K562 (cell line): ENCODE data around the gene ST8SIA2. TPM values are rescaled to one million over a fixed set of nuclear protein-coding genes. Genes with fewer than 3 reads are reported as not detected.

Experiments
- ATAC-seq: fragments of 200-7000 bp; cut with Tn5 transposase; 3 replicates; pipeline ENCODE4 v1.9.1; 2020; ENCODE audit warnings: moderate library complexity
- BruUV-seq: library from RNA; stranded (reverse); fragments of 400-500 nt; replicated peaks from 2 replicates; lab custom pipeline; 2021; lab: Mats Ljungman, UMichigan
- CTCF ChIA-PET: fragments of 300-600 bp; formaldehyde crosslinking; extraction: SDS; loops from one replicate; lab custom pipeline; 2021; ENCODE audit warnings: low intra/inter-chr PET ratio; lab: Yijun Ruan, JAX
- POLR2A ChIA-PET: fragments of 300-600, 350-650 bp; sonication (Branson Sonifier 250); formaldehyde crosslinking; extraction: SDS; loops from one replicate; lab custom pipeline; 2021; ENCODE audit warnings: antibody characterized with exemption, inconsistent platforms; lab: Yijun Ruan, JAX
- DNase-seq, 4 experiments: peaks; one replicate each; pipeline versions ENCODE4 v3.0.0 to v3.0.0-alpha.2; 2011 to 2018; ENCODE audit warnings: low spot score in 3 of 4, mixed read lengths in 3 of 4; ENCODE audit errors: extremely low read depth in 1 of 4
- FAIRE-seq: peaks from 2 replicates; lab custom pipeline; 2011; peaks lifted over from hg19 to GRCh38; lab: Jason Lieb, UNC
- H2AFZ ChIP-seq: 2 replicates; pipeline ENCODE4 v1.6.0; 2011; ENCODE audit warnings: low read depth, low read length, control low read depth, inconsistent platforms
- H3K27ac ChIP-seq: fragments of 200-600 bp; 3 replicates; pipeline ENCODE4 v1.8.0; 2011; ENCODE audit warnings: low read depth, mild to moderate bottlenecking, control low read depth, inconsistent platforms, low read length, moderate library complexity, mixed read lengths; ENCODE audit errors: extremely low read depth
- H3K27me3 ChIP-seq, 2 experiments: fragments of 300-600 bp in 1 of 2; 2 replicates in 1 of 2; 3 replicates in 1 of 2; pipeline versions ENCODE4 v1.6.0 to v1.8.0; 2011; ENCODE audit warnings: inconsistent platforms in 2 of 2, low read length in 2 of 2, mild to moderate bottlenecking in 1 of 2, mixed read lengths in 1 of 2, moderate library complexity in 1 of 2; ENCODE audit not compliant: control insufficient read depth in 2 of 2, insufficient read depth in 2 of 2
- H3K36me3 ChIP-seq: fragments of 300-600 bp; 3 replicates; pipeline ENCODE4 v1.8.0; 2011; ENCODE audit warnings: mild to moderate bottlenecking, low read length, inconsistent platforms; ENCODE audit not compliant: control insufficient read depth, insufficient read depth
- H3K4me1 ChIP-seq, 2 experiments: fragments of 200-600 bp in 1 of 2; replicated peaks in 1 of 2; 2 replicates in 1 of 2; 3 replicates in 1 of 2; pipeline versions ENCODE4 v1.5.1 to v1.8.0; 2011; ENCODE audit warnings: inconsistent platforms in 2 of 2, low read length in 2 of 2, mild to moderate bottlenecking in 1 of 2, mixed read lengths in 1 of 2, moderate library complexity in 1 of 2; ENCODE audit not compliant: control insufficient read depth in 2 of 2, insufficient read depth in 2 of 2
- H3K4me2 ChIP-seq: 2 replicates; pipeline ENCODE4 v1.6.1; 2011; ENCODE audit warnings: low read length, control low read depth, inconsistent platforms, mixed read lengths; ENCODE audit not compliant: insufficient read depth
- H3K4me3 ChIP-seq: fragments of 200-600 bp; sonication (generic), shearing (Covaris generic); 2 replicates; pipeline ENCODE4 v1.5.1; 2016; ENCODE audit warnings: control low read depth, inconsistent platforms
- H3K79me2 ChIP-seq: fragments of 200-600 bp; 3 replicates; pipeline ENCODE4 v1.8.0; 2011; ENCODE audit warnings: low read length, inconsistent platforms; ENCODE audit not compliant: control insufficient read depth, insufficient read depth
- H3K9ac ChIP-seq, 2 experiments: 2 replicates each; pipeline versions ENCODE4 v1.6.0 to v1.6.1; 2011; ENCODE audit warnings: low read depth in 2 of 2, low read length in 2 of 2, control low read depth in 1 of 2, inconsistent platforms in 1 of 2, mild to moderate bottlenecking in 1 of 2, mixed read lengths in 1 of 2; ENCODE audit not compliant: insufficient read depth in 1 of 2
- H3K9me1 ChIP-seq: one replicate; pipeline ENCODE4 v1.6.0; 2011; ENCODE audit warnings: inconsistent platforms, mild to moderate bottlenecking, low read length, moderate library complexity; ENCODE audit not compliant: control insufficient read depth, insufficient read depth
- H3K9me3 ChIP-seq: replicated peaks from 2 replicates; pipeline ENCODE4 v1.5.1; 2011; ENCODE audit warnings: low read depth, low read length, inconsistent platforms; ENCODE audit not compliant: control insufficient read depth, insufficient read depth
- H4K20me1 ChIP-seq: replicated peaks from 2 replicates; pipeline ENCODE4 v1.6.1; 2011; ENCODE audit warnings: low read length, inconsistent platforms, mixed read lengths; ENCODE audit not compliant: control insufficient read depth, insufficient read depth
- NFIX ChIP-seq: fragments of 250-450 bp; sonication (Bioruptor Pico); IDR thresholded peaks from 2 replicates; pipeline ENCODE4 v1.4.0; 2020; ENCODE audit warnings: low read depth, mild to moderate bottlenecking, moderate library complexity
- SAFB2 ChIP-seq: fragments of 200-400 bp; formaldehyde crosslinking; IDR thresholded peaks from 2 replicates; pipeline ENCODE4 v1.6.1; 2018; ENCODE audit warnings: borderline replicate concordance, low read length, low read depth, moderate library complexity; ENCODE audit not compliant: severe bottlenecking
- ZNF445 ChIP-seq: fragments of 250-450 bp; sonication (Bioruptor Pico); IDR thresholded peaks from 2 replicates; pipeline ENCODE4 v1.4.0; 2020; ENCODE audit warnings: low read depth, mild to moderate bottlenecking, moderate library complexity
- ZNF583 ChIP-seq: fragments of 250-450 bp; sonication (Bioruptor Pico); IDR thresholded peaks from 2 replicates; pipeline ENCODE4 v1.4.0; 2020
- ZNF696 ChIP-seq: fragments of 250-450 bp; sonication (Bioruptor Pico); conservative IDR thresholded peaks from 2 replicates; pipeline ENCODE4 v1.4.0; 2020; ENCODE audit warnings: mild to moderate bottlenecking, moderate library complexity
- WGBS: fragments of 100-300 bp; shearing (Covaris generic); methylation state at CpG from one replicate; pipeline ENCODE4 v1.1.6; 2016; ENCODE audit warnings: low coverage, mixed read lengths; ENCODE audit not compliant: insufficient coverage; ENCODE audit errors: missing lambda C conversion rate; 5-methylcytosine and 5-hydroxymethylcytosine counted together
- in situ Hi-C: fragments of 300-500 bp; cut with MboI; formaldehyde crosslinking; loops from 4 replicates; pipeline ENCODE4 v1.15.0; 2018; ENCODE audit warnings: inconsistent platforms, mixed read lengths
- intact Hi-C: fragments of 100-400 bp; cut with micrococcal nuclease; formaldehyde crosslinking; loops from 2 replicates; pipeline ENCODE4 v1.14.2; 2022
- polyA plus RNA-seq, 8 experiments: library from polyadenylated mRNA; depleted of rRNA in 4 of 8; stranded (reverse) in 5 of 8; unstranded in 3 of 8; fragments of >200 nt; fragmentation: Nextera tagmentation in 2 of 8; fragmentation: Illumina TruSeq in 1 of 8; extraction: Ambion mirVana in 2 of 8; extraction: Trizol in 1 of 8; gene quantifications; 2 replicates each; pipeline versions ENCODE4 v1.2.1 to v1.2.3, GENCODE V29; 2011 to 2014; ENCODE audit warnings: inconsistent platforms in 1 of 8, missing spikeins in 1 of 8
- total RNA-seq, 7 experiments: library from RNA; depleted of rRNA in 6 of 7; stranded (reverse); fragments of >200 nt in 6 of 7; fragmentation: Illumina TruSeq in 2 of 7; extraction: Trizol in 2 of 7; gene quantifications; 2 replicates each; pipeline versions ENCODE4 v1.2.1 to v1.2.3, GENCODE V29; 2011 to 2021; ENCODE audit warnings: low replicate concordance in 1 of 7
- TF ChIP-seq, protein P1 (sequence below): fragments of 250-450 bp; sonication (Bioruptor Pico); IDR thresholded peaks from 2 replicates; pipeline ENCODE4 v1.5.0; 2021
- TF ChIP-seq, protein P2 (sequence below): fragments of 250-450 bp; sonication (Bioruptor Pico); IDR thresholded peaks from 2 replicates; pipeline ENCODE4 v1.5.0; 2021; ENCODE audit warnings: mild to moderate bottlenecking, borderline replicate concordance

The ST8SIA2 gene
- total and polyA plus RNA-seq, 9 of the 15 experiments (the other 6 are each of a cell fraction or from before 2014, with no cell fraction given): not detected

DNA sequence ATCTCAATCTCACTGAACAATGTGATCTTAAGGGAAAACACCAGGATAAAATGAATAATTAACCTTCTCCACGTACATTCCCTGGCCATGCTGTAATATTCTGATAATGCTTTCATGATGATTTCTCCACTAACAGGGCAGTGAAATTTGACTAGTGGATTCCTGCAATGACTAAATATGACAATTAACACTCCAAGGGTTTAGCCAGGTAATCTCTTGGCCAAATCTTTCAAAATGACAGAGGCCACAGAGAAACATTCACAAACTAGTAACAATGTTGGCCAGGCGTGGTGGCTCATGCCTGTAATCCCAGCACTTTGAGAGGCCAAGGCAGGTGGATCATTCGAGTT, 31.7 kb upstream of the ST8SIA2 start:
- Histone ChIP-seq H3K27me3 (no peaks in the 10 kb centered on the region; a peak in 2 of 5 replicates), H3K4me2 (no peak overlapping the region), H3K4me3 (no peak overlapping the region), H3K27ac (no peak overlapping the region), H3K9me1 (no peaks in the 10 kb centered on the region), H3K36me3 (no peaks in the 10 kb centered on the region), H4K20me1 (no peaks in the 10 kb centered on the region), H2AFZ (no peak overlapping the region), H3K9ac (no peak overlapping the region), H3K4me1 (no peaks in the 10 kb centered on the region), H3K79me2 (no peaks in the 10 kb centered on the region), H3K9me3 (no peaks in the 10 kb centered on the region)
- intact Hi-C loops (no loop called here), in situ Hi-C loops (no loop called here)
- 2% methylated on average over 3 of the region's 3 CpGs for WGBS
- ATAC-seq (no peak), FAIRE-seq (no peak), DNase-seq (no peak)
- BruUV-seq: no TSS peak
- TF ChIP-seq NFIX (CRISPR knock-in tag) (no peak), ZNF696 (CRISPR knock-in tag) (no peak), ZNF583 (CRISPR knock-in tag) (no peak), ZNF445 (CRISPR knock-in tag) (no peak), SAFB2 (no peak)
- TF ChIP-seq, protein P1, sequence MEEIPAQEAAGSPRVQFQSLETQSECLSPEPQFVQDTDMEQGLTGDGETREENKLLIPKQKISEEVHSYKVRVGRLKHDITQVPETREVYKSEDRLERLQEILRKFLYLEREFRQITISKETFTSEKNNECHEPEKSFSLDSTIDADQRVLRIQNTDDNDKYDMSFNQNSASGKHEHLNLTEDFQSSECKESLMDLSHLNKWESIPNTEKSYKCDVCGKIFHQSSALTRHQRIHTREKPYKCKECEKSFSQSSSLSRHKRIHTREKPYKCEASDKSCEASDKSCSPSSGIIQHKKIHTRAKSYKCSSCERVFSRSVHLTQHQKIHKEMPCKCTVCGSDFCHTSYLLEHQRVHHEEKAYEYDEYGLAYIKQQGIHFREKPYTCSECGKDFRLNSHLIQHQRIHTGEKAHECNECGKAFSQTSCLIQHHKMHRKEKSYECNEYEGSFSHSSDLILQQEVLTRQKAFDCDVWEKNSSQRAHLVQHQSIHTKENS (CRISPR knock-in tag): no peak
- TF ChIP-seq, protein P2, sequence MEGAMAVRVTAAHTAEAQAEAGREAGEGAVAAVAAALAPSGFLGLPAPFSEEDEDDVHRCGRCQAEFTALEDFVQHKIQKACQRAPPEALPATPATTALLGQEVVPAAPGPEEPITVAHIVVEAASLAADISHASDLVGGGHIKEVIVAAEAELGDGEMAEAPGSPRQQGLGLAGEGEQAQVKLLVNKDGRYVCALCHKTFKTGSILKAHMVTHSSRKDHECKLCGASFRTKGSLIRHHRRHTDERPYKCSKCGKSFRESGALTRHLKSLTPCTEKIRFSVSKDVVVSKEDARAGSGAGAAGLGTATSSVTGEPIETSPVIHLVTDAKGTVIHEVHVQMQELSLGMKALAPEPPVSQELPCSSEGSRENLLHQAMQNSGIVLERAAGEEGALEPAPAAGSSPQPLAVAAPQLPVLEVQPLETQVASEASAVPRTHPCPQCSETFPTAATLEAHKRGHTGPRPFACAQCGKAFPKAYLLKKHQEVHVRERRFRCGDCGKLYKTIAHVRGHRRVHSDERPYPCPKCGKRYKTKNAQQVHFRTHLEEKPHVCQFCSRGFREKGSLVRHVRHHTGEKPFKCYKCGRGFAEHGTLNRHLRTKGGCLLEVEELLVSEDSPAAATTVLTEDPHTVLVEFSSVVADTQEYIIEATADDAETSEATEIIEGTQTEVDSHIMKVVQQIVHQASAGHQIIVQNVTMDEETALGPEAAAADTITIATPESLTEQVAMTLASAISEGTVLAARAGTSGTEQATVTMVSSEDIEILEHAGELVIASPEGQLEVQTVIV (CRISPR knock-in tag): no peak
- ChIA-PET POLR2A (interaction anchor here (0.9 to 1.0 kb wide), 2 partner anchors 20 to 80 kb away, joined by 3 read pairs; no protein-coding TSS in a partner anchor), CTCF (no interaction called here)
